ENCODE data around the gene HDDC3.

Gene HDDC3

DNA sequence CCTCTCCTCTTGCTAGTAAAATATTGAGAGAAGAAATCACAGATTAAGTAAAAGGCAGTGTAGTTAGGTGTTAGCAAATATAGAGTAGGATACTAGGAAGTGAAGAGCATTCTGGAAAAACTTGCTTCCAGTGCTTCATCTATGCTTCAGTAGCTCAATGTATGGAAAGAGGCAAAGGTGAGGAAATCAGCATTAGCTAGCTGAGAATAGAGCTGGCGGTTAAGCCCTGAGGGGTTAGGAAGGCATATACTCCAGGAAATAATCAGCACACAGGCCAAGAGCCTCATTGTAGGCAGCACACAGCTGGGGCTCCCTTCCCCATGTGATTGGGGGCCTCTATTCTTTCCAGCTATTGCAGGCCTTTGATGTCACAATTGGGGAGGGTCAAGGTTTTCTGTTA lies 36.1 kb upstream of the HDDC3 start:
- no peak for TF ChIP-seq CTCF (IDR thresholded peaks at IDR 0.05)

DNA sequence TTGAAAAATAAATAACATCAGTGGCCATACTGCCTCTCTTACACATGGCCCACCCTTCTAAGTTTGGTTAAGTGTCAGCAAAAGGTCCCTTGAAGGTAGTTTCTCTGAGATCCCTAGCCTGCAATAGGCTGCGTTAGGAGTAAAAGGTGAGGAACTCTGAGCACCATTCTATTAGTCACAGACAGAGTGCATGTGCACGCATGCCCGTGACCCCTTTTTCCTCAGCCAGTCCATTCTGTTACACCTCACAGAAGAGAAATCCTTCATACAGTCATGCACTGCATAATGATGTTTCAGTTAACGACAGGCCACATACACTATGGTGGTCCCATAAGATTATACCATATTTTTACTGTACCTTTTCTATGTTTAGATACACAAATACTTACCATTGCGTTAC lies 34.9 kb upstream of the HDDC3 start:
- TF ChIP-seq CTCF (IDR thresholded peaks at IDR 0.05) = no peak

- TF ChIP-seq CTCF (IDR thresholded peaks at IDR 0.05) = no peak
Observed at GRCh38 chr15:90966262-90966661, 33.9 kb upstream of the HDDC3 start.

DNA sequence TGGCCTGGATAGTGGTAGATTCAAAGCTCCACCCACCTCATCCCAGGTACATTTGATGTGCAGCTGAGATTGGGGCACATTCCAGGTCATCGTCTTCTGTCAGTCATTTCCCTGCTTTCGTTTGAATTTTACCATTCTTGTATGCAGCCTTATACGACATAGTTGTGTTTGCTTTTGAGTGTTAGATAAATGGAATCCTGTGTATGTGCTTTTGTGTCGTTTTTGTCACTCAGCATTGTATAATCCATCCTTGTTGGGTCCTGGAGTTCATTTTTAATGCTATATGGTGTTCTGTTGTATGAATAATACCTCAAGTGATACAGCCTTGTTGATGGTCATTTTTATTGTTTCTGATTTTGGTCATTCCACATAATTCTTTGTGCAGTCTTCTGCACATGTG lies 29.7 kb upstream of the HDDC3 start:
- TF ChIP-seq CTCF (IDR thresholded peaks at IDR 0.05) = no peak

GRCh38 chr15:90960298-90961091 lies 28.1 kb upstream of the HDDC3 start:
- TF ChIP-seq CTCF (IDR thresholded peaks at IDR 0.05) = no peak

DNA sequence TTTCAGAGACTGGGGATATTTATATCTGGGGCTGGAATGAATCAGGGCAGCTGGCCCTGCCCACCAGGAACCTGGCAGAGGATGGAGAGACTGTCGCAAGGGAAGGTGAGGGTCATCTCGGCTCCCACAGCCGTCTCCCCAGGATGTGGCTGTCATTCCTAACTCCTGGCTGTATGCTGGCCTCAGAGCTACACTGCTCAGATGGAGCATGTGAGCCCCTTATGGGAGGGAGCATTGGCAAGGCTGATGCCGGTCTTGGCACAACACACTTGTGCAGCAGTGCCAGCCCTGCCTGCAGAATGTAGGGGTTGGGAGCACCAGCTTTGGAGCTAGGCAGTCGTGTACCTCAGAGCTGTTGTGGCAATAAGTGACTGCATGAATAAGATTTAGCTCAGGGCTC lies 27.5 kb upstream of the HDDC3 start:
- TF ChIP-seq CTCF (IDR thresholded peaks at IDR 0.05) = no peak

- no peak for TF ChIP-seq CTCF (IDR thresholded peaks at IDR 0.05)
Observed at GRCh38 chr15:90959028-90959595, 26.8 kb upstream of the HDDC3 start.

Measured in LNCAP (cell line).